Prostate gland (tissue), 2 donors: ENCODE results near the gene ETV6. TPM values are rescaled to one million over a fixed set of nuclear protein-coding genes. Genes with fewer than 3 reads are reported as not detected.

Source experiments
- DNase-seq: peaks from one replicate; pipeline ENCODE4 v3.0.0-alpha.2; 2019; ENCODE audit warnings: low spot score
- H3K27ac ChIP-seq, 2 donors: fragments of 200-600 bp; sonication (generic); 2 replicates each; pipeline ENCODE4 v1.5.1; 2017 to 2019
- H3K27me3 ChIP-seq: fragments of 200-600 bp; sonication (generic); replicated peaks from 2 replicates; pipeline ENCODE4 v1.5.1; 2019; ENCODE audit not compliant: insufficient read depth
- H3K36me3 ChIP-seq, 2 donors: fragments of 200-600 bp; sonication (generic); 1 replicate in 1 of 2; 2 replicates in 1 of 2; pipeline versions ENCODE4 v1.5.1 to v1.8.1; 2017 to 2019
- H3K4me1 ChIP-seq: fragments of 200-600 bp; sonication (generic); replicated peaks from 2 replicates; pipeline ENCODE4 v1.5.1; 2019
- H3K4me3 ChIP-seq, 2 donors: fragments of 200-600 bp; sonication (generic); 2 replicates each; pipeline ENCODE4 v1.5.1; 2017 to 2019
- H3K9me3 ChIP-seq: fragments of 200-600 bp; sonication (generic); 2 replicates; pipeline ENCODE4 v1.5.1; 2017
- POLR2A ChIP-seq: fragments of 450-650 bp; IDR thresholded peaks from one replicate; pipeline ENCODE4 v1.6.1; 2016; ENCODE audit warnings: antibody characterized with exemption, mild to moderate bottlenecking
- POLR2AphosphoS5 ChIP-seq: sonication (generic); formaldehyde crosslinking; IDR thresholded peaks from one replicate; pipeline ENCODE4 v1.6.1; 2017; ENCODE audit warnings: antibody characterized with exemption
- WGBS: methylation state at CpG from one replicate; pipeline ENCODE4 v1.1.5; 2018; 5-methylcytosine and 5-hydroxymethylcytosine counted together
- intact Hi-C: fragments of 100-400 bp; cut with DNase I; formaldehyde crosslinking; loops from one replicate; pipeline ENCODE4 v1.14.2; 2022
- total RNA-seq, 2 donors: library from RNA; depleted of rRNA; stranded (reverse); fragments of >200 nt; gene quantifications; one replicate each; pipeline ENCODE4 v1.1.0, GENCODE V29; 2016
- TF ChIP-seq, protein P1 (sequence below), 4 experiments: fragments of 200-600 bp in 2 of 4; fragments of 450-650 bp in 2 of 4; sonication (generic) in 2 of 4; IDR thresholded peaks; 1 replicate in 3 of 4; 2 replicates in 1 of 4; pipeline ENCODE4 v1.5.1; 2016 to 2019; ENCODE audit warnings: antibody characterized with exemption in 4 of 4, mild to moderate bottlenecking in 2 of 4, moderate library complexity in 2 of 4

The ETV6 gene
- 10 to 100 TPM; 26.7 to 33.6 TPM for total RNA-seq

DNA sequence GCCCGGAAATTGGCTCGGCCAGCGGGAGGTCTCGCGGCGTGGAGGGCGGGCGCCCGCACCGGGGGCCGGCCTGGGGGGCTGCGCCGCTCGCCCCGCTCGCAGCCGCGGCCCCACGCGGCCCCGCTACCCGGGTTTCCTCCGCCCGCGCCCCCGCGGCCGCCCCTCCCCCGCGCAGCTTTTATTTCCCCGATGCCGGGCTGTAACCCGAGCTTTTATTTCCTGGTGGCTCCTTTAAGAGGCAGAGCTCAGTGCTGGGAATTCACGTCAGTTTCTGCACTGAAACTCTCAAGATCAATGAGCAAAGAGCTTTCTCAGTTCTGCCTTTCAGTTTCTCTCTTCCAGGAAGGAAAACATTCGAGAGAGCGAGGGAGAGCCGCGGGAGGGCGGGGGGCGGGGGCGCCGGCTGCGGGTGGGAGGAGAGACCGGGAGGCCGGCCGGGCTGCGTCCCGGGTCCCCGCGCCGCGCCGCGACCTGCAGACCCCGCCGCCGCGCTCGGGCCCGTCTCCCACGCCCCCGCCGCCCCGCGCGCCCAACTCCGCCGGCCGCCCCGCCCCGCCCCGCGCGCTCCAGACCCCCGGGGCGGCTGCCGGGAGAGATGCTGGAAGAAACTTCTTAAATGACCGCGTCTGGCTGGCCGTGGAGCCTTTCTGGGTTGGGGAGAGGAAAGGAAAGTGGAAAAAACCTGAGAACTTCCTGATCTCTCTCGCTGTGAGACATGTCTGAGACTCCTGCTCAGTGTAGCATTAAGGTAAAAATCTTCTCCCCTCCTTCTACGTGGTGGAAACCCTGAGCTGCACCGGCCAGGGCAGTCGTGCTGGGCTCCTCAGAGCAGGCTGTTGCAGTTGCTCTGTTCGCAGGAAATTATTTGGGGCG, at the start of gene ETV6:
Gene ETV6, plus strand, starts transcription at position 262 of the 873 bp plus-strand sequence. Its CDS starts 454 bp downstream, at position 716.
- Histone ChIP-seq H3K36me3 (no peaks in the 10 kb centered on the region), H3K4me1 (peaks cover 2% of the 10 kb centered on the region), H3K4me3 (peak within 1 kb of the TSS; percentile 73 to 77), H3K27me3 (no peaks in the 10 kb centered on the region), H3K9me3 (no peaks in the 10 kb centered on the region), H3K27ac (peak within 1 kb of the TSS; percentile 93 to 94)
- intact Hi-C loops: loop anchor here (5.0 to 10.0 kb wide), 4 partner anchors 118 to 685 kb away; no protein-coding TSS in a partner anchor
- no peak for TF ChIP-seq POLR2A
- TF ChIP-seq POLR2AphosphoS5: peak; percentile 47
- WGBS: under 1% methylated on average over 57 of the region's 86 CpGs
- peak; percentile 76 for DNase-seq

DNA sequence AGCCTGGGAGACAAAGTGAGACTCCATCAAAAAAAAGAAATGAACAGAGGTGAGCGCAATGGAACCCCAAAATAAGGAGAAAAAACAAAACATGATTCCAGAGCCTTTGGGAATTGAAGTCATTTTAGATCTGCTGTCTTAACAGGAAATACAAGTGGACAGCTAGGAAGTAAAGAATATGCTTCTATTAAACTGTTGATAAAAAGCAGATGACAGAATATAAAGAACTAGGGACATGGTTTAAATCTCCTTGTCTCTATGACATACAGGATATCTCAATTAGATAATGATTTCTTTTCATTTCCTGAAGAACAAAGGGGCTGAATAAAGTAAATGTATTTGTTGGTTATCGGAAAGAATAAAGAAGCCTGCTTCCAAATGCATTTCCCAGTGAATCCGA, 49.3 kb upstream of the ETV6 start:
- 70% methylated on average over 3 of the region's 3 CpGs for WGBS
- no peak for DNase-seq
- intact Hi-C loops: no loop called here

DNA sequence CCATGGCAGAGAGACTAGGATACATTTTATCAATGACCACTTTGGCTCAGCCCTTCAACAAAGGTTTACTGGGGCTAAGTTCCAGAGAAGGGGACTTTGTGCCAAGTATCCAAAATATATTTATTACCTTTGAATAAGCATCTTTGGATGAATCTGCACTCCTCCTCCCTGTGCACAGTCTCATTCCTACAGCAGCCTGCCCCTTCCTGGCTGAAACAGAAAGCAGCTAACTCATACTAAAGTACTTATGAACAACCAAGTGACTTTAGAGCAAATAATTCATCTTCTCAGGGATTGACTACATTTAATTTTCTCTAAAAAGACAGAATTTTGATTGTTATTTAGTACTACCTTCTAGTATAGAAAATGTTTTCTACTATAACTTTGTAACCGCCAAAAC, 47.8 kb upstream of the ETV6 start:
- 96% methylated on average over 1 of the region's 1 CpG for WGBS

More for the DNA sequence above, 49.3 kb upstream of the ETV6 start:
- no peaks in the 10 kb centered on the region for H3K27me3 ChIP-seq
- H3K4me3 ChIP-seq: no peak overlapping the region
- TF ChIP-seq, protein P1, sequence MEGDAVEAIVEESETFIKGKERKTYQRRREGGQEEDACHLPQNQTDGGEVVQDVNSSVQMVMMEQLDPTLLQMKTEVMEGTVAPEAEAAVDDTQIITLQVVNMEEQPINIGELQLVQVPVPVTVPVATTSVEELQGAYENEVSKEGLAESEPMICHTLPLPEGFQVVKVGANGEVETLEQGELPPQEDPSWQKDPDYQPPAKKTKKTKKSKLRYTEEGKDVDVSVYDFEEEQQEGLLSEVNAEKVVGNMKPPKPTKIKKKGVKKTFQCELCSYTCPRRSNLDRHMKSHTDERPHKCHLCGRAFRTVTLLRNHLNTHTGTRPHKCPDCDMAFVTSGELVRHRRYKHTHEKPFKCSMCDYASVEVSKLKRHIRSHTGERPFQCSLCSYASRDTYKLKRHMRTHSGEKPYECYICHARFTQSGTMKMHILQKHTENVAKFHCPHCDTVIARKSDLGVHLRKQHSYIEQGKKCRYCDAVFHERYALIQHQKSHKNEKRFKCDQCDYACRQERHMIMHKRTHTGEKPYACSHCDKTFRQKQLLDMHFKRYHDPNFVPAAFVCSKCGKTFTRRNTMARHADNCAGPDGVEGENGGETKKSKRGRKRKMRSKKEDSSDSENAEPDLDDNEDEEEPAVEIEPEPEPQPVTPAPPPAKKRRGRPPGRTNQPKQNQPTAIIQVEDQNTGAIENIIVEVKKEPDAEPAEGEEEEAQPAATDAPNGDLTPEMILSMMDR (IDR thresholded peaks at IDR 0.05): no peak
- TF ChIP-seq POLR2A (no peak), POLR2AphosphoS5 (no peak)
- H3K27ac ChIP-seq: no peak overlapping the region
- no peaks in the 10 kb centered on the region for H3K36me3 ChIP-seq
- H3K9me3 ChIP-seq: no peaks in the 10 kb centered on the region
- H3K4me1 ChIP-seq: no peaks in the 10 kb centered on the region

DNA sequence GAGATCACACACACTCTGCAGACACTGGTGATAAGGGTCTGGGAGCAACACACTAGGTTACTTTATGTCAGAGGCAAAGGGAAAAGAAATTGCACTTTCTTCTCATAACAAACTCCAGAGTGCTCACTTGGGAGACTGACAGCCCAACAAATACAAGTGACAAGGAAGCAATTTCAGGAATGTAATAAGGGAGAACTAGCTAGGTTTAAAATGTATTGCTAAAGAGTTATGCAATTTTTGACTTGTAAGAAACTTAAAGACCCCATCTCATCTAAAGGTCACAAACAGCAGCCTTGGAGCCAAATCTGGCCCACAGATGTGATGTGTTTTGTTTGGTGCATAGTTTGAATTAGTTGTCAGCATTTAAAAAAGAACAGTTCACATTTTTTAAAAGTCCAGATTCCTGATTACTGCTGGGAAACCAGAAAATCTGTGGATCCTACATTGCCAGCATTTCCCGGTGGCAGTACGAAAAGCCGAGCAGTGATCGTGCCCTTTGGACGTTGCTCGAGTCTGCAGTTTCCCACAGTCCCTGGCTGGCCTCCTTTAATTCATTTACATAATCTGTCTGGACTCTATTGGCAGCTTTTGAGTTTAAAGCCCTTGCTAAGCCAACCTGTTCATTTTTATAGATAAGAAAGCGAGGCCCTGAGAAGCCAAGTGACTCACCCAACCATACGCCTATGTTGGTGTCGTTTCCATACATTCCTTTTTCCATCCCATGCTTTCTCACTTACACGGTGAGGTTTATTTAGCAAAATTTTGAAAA, 42.0 kb upstream of the ETV6 start:
- intact Hi-C loops: no loop called here
- Histone ChIP-seq H3K9me3 (no peaks in the 10 kb centered on the region), H3K4me3 (no peak overlapping the region), H3K4me1 (no peaks in the 10 kb centered on the region), H3K36me3 (no peaks in the 10 kb centered on the region), H3K27ac (no peak overlapping the region), H3K27me3 (no peaks in the 10 kb centered on the region)
- 78% methylated on average over 10 of the region's 10 CpGs for WGBS
- no peak for DNase-seq
- TF ChIP-seq, protein P1 (IDR thresholded peaks at IDR 0.05): no peak
- TF ChIP-seq POLR2AphosphoS5 (no peak), POLR2A (no peak)

More for the DNA sequence above, 47.8 kb upstream of the ETV6 start:
- Histone ChIP-seq H3K36me3 (no peaks in the 10 kb centered on the region), H3K4me1 (no peaks in the 10 kb centered on the region), H3K4me3 (no peak overlapping the region), H3K27me3 (no peaks in the 10 kb centered on the region), H3K27ac (no peak overlapping the region), H3K9me3 (no peaks in the 10 kb centered on the region)
- DNase-seq: no peak
- TF ChIP-seq, protein P1 (IDR thresholded peaks at IDR 0.05): no peak
- TF ChIP-seq POLR2A: no peak
- TF ChIP-seq POLR2AphosphoS5: no peak
- intact Hi-C loops: no loop called here

DNA sequence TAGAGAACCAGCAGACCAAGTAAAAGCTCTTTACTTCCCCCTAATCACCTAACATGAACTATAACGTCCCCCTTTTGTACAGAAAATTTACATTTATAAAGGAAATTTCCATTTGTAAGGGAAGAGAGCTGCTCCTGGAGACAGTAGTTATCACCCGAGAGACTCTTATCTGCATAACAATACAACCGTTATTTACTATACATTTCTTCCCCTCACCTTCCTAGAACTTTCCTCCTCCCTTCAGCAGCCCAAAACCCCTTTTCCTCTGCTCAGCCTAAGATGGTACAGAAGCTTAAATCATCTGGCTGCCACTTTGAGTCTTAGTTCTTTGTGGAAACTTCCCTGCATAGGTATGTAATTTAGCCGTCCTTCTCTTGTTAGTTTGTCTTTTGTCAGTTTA, 40.4 kb upstream of the ETV6 start:
- no peak for TF ChIP-seq POLR2A
- TF ChIP-seq, protein P1 (IDR thresholded peaks at IDR 0.05): no peak
- 84% methylated on average over 4 of the region's 4 CpGs for WGBS
- Histone ChIP-seq H3K27ac (no peak overlapping the region), H3K9me3 (no peaks in the 10 kb centered on the region), H3K4me1 (no peaks in the 10 kb centered on the region), H3K36me3 (no peaks in the 10 kb centered on the region), H3K27me3 (no peaks in the 10 kb centered on the region), H3K4me3 (no peak overlapping the region)
- intact Hi-C loops: no loop called here
- DNase-seq: no peak
